ENCODE data around the gene KREMEN1. TPM values are rescaled to one million over a fixed set of nuclear protein-coding genes. Genes with fewer than 3 reads are reported as not detected.

KREMEN1 gene
- total and polyA plus RNA-seq, 9 of the 15 experiments (the other 6 are each of a cell fraction or from before 2014, with no cell fraction given): 0.69 to 11.5 (median 4.3) TPM

DNA sequence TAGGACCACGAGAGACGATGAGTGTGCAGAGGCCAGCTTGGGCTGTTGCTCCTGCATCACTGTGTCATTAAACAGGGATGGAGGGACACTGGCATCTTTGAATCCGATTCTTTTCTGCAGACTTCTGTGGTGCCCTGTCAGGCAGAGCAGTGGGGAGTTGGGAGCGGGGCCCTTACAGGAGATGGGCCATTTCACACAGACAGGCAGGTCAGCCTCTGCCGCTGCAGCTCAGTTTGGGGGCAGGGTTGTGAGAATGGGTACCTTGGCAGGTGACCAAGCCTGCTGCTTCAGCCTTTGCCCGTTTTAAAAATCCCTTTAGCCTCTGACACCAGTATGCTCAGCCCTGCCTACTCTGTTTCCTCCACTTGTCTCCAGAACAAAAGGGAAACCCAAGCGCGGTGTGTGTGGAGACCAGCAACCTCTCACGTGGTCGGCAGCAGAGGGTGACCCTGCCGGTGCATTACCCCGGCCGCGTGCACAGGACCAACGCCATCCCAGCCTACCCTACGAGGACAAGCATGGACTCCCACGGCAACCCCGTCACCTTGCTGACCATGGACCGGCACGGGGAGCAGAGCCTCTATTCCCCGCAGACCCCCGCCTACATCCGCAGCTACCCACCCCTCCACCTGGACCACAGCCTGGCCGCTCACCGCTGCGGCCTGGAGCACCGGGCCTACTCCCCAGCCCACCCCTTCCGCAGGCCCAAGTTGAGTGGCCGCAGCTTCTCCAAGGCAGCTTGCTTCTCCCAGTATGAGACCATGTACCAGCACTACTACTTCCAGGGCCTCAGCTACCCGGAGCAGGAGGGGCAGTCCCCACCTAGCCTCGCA is 23.8 kb upstream of the KREMEN1 start (continued):
- TF ChIP-seq, protein P1, sequence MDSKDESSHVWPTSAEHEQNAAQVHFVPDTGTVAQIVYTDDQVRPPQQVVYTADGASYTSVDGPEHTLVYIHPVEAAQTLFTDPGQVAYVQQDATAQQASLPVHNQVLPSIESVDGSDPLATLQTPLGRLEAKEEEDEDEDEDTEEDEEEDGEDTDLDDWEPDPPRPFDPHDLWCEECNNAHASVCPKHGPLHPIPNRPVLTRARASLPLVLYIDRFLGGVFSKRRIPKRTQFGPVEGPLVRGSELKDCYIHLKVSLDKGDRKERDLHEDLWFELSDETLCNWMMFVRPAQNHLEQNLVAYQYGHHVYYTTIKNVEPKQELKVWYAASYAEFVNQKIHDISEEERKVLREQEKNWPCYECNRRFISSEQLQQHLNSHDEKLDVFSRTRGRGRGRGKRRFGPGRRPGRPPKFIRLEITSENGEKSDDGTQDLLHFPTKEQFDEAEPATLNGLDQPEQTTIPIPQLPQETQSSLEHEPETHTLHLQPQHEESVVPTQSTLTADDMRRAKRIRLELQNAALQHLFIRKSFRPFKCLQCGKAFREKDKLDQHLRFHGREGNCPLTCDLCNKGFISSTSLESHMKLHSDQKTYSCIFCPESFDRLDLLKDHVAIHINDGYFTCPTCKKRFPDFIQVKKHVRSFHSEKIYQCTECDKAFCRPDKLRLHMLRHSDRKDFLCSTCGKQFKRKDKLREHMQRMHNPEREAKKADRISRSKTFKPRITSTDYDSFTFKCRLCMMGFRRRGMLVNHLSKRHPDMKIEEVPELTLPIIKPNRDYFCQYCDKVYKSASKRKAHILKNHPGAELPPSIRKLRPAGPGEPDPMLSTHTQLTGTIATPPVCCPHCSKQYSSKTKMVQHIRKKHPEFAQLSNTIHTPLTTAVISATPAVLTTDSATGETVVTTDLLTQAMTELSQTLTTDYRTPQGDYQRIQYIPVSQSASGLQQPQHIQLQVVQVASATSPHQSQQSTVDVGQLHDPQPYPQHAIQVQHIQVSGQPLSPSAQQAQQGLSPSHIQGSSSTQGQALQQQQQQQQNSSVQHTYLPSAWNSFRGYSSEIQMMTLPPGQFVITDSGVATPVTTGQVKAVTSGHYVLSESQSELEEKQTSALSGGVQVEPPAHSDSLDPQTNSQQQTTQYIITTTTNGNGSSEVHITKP (IDR thresholded peaks at IDR 0.05; ENCODE audit: partially characterized antibody): no peak

DNA sequence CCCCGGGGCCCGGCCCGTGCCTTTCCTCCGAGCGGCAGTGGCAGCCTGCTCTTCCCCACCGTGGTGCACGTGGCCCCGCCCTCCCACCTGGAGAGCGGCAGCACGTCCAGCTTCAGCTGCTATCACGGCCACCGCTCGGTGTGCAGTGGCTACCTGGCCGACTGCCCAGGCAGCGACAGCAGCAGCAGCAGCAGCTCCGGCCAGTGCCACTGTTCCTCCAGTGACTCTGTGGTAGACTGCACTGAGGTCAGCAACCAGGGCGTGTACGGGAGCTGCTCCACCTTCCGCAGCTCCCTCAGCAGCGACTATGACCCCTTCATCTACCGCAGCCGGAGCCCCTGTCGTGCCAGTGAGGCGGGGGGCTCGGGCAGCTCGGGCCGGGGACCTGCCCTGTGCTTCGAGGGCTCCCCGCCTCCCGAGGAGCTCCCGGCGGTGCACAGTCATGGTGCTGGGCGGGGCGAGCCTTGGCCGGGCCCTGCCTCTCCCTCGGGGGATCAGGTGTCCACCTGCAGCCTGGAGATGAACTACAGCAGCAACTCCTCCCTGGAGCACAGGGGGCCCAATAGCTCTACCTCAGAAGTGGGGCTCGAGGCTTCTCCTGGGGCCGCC is 23.1 kb upstream of the KREMEN1 start:
- peaks cover 39% of the 10 kb centered on the region; the same call in 1 of the 3 replicates for H3K36me3 ChIP-seq (ENCODE audit: control insufficient read depth, insufficient read depth, low read length)
- peak overlapping the region in 1 of 2 experiments; percentile 83; a peak in 3 of 4 replicates for H3K9ac ChIP-seq (ENCODE audit: insufficient read depth in 1 of 2, low read depth in 2 of 2, low read length in 2 of 2)
- TF ChIP-seq CBX5 (IDR thresholded peaks at IDR 0.05; ENCODE audit: borderline replicate concordance, low read depth): no peak

More for the DNA sequence above, 23.1 kb upstream of the KREMEN1 start:
- ChIA-PET POLR2A (interaction anchor here (0.6 to 1.4 kb wide), 6 partner anchors 9 to 765 kb away, joined by 3 to 7 read pairs (median 3); no protein-coding TSS in a partner anchor), CTCF (ENCODE audit: low intra/inter-chr PET ratio) (no interaction called here)
- Histone ChIP-seq H3K4me2 (ENCODE audit: insufficient read depth, low read length) (no peak overlapping the region), H4K20me1 (replicated peaks; ENCODE audit: control insufficient read depth, insufficient read depth, low read length) (no peaks in the 10 kb centered on the region), H3K4me3 (no peak overlapping the region), H3K79me2 (ENCODE audit: control insufficient read depth, insufficient read depth, low read length) (no peaks in the 10 kb centered on the region), H3K9me1 (ENCODE audit: control insufficient read depth, insufficient read depth, low read length) (no peaks in the 10 kb centered on the region), H3K4me1 (replicated peaks in 1 of 2; ENCODE audit: control insufficient read depth in 2 of 2, insufficient read depth in 2 of 2, low read length in 2 of 2) (peaks cover 4 to 19% of the 10 kb centered on the region in 2 experiments; a peak in 3 of 5 replicates), H2AFZ (ENCODE audit: low read depth, low read length) (peak overlapping the region; percentile 82; the same call in 1 of the 2 replicates), H3K27ac (ENCODE audit: extremely low read depth, low read depth, low read length) (peak overlapping the region; percentile 62; the same call in 2 of the 3 replicates), H3K9me3 (replicated peaks; ENCODE audit: control insufficient read depth, insufficient read depth, low read depth, low read length) (no peaks in the 10 kb centered on the region), H3K27me3 (ENCODE audit: control insufficient read depth in 2 of 2, insufficient read depth in 2 of 2, low read length in 2 of 2) (no peaks in the 10 kb centered on the region)
- intact Hi-C loops (cut with micrococcal nuclease) (no loop called here), in situ Hi-C loops (cut with MboI) (no loop called here)
- no TSS peak for BruUV-seq (replicated peaks)
- DNase-seq (ENCODE audit: extremely low read depth in 1 of 4, low spot score in 3 of 4) (peak; percentile 59 to 78 (median 72)), ATAC-seq (peak; percentile 98), FAIRE-seq (no peak)
- 46% methylated on average over 13 of the region's 38 CpGs for WGBS (ENCODE audit: insufficient coverage, low coverage, missing lambda C conversion rate)
